Stomach smooth muscle (tissue), 2 donors: Measurements from ENCODE around the gene LPCAT4.

Experiments
- H3K27ac ChIP-seq: one replicate; pipeline ENCODE4 v1.7.0; 2013; ENCODE audit warnings: mild to moderate bottlenecking, low read length, inconsistent platforms
- H3K27me3 ChIP-seq, 2 donors: one replicate each; pipeline ENCODE4 v1.7.0; 2013; ENCODE audit warnings: low read length in 2 of 2; ENCODE audit not compliant: insufficient read depth in 2 of 2, control insufficient read depth in 1 of 2
- H3K36me3 ChIP-seq, 2 donors: one replicate each; pipeline ENCODE4 v1.7.0; 2013; ENCODE audit warnings: low read length in 2 of 2; ENCODE audit not compliant: control insufficient read depth in 2 of 2, insufficient read depth in 2 of 2
- H3K4me1 ChIP-seq: one replicate; pipeline ENCODE4 v1.7.0; 2013; ENCODE audit warnings: low read length; ENCODE audit not compliant: control insufficient read depth, insufficient read depth
- H3K4me3 ChIP-seq, 2 donors: one replicate each; pipeline ENCODE4 v1.7.0; 2013; ENCODE audit warnings: low read length in 2 of 2
- H3K9ac ChIP-seq, 2 donors: one replicate each; pipeline ENCODE4 v1.7.0; 2013; ENCODE audit warnings: low read length in 2 of 2, mild to moderate bottlenecking in 1 of 2
- H3K9me3 ChIP-seq, 2 donors: one replicate each; pipeline ENCODE4 v1.7.0; 2013; ENCODE audit warnings: low read length in 2 of 2; ENCODE audit not compliant: control insufficient read depth in 2 of 2
- donor health status: healthy.
- donor health status: Pancreatic carcinoma.

The LPCAT4 gene

DNA sequence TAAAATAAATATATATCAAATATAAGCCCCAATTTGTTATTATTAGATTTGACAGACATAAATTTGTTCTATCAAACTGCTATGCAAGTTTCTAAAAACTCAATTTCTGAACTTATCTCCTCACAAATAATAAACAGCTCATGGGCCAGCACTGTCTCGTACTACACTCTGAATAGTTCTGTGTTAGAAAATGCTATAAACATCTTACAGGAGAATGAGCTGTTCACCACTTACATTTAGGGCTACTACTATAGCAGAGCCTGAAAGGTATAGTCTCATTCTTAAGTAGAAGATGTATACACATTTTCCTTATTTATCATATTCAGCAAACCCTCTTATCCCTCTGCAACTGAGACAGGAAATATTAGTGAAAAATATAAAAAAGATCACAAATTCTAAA is 42.1 kb downstream of the LPCAT4 start:
- Histone ChIP-seq H3K4me3 (no peak overlapping the region), H3K9me3 (no peaks in the 10 kb centered on the region), H3K27me3 (no peaks in the 10 kb centered on the region), H3K27ac (no peak overlapping the region), H3K36me3 (no peaks in the 10 kb centered on the region), H3K9ac (no peak overlapping the region), H3K4me1 (no peaks in the 10 kb centered on the region)

DNA sequence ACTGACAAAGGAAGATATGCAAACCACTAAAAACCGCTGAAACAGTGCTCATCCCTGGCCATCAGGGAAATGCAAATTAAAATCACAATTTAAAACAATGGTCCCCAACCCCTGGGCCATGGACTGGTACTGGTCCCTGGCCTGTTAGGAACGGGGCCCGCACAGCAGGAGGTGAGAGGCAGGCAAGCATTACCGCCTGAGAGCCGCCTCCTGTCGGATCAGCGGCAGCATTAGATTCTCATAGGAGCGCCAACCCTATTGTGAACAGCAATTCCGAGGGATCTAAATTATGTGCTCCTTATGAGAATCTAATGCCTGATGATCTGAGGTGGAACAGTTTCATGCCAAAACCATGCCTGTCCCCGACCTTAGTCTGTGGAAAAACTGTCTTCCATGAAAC is 43.8 kb downstream of the LPCAT4 start:
- H3K27me3 ChIP-seq: no peaks in the 10 kb centered on the region
- no peak overlapping the region for H3K9ac ChIP-seq
- H3K4me3 ChIP-seq: no peak overlapping the region
- no peaks in the 10 kb centered on the region for H3K4me1 ChIP-seq
- no peak overlapping the region for H3K27ac ChIP-seq
- no peaks in the 10 kb centered on the region for H3K9me3 ChIP-seq
- no peaks in the 10 kb centered on the region for H3K36me3 ChIP-seq

DNA sequence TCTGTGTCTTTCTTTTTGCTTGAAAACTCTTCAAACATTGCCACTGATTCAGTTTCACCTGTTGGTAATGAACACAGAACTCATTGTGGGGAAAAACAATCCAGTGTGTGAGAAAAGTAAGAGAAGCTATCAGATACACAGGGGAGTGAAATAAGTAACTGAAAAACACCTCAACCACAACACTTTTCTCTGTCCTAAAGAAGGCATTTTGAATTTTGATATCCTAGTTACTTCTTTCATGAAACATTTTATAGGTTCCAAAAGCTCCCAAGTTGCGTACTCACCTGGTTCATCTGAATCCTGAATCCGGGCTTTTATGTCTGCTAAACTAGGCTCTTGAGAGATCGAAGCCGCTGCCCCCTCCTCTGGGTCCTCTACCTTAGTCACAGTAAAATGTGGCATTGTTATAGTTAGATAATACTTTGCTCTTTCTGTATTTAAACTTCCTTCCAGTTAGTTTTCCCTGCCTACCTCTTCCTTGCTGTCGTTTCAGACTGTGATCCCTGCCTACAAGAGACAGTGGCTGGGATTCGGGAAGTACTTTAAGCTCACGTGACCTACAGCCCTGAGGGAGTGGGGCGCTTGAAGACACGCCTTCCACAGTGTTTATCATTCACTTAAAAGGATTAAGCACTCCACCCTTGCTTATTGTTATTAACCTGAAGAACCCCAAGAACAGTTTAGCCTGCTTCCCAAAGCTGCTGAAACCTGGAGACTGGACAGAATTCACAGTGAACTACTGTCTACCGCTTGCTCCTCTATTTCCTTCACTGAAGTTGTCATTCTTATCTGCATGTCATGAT is 48.5 kb downstream of the LPCAT4 start:
- Histone ChIP-seq H3K9ac (peak overlapping the region; percentile 64 to 66), H3K4me3 (peak overlapping the region; percentile 76 to 77), H3K27me3 (no peaks in the 10 kb centered on the region), H3K9me3 (no peaks in the 10 kb centered on the region), H3K36me3 (no peaks in the 10 kb centered on the region), H3K27ac (no peak overlapping the region), H3K4me1 (no peaks in the 10 kb centered on the region)

- no peaks in the 10 kb centered on the region for H3K9me3 ChIP-seq
- no peaks in the 10 kb centered on the region for H3K4me1 ChIP-seq
- no peaks in the 10 kb centered on the region for H3K27me3 ChIP-seq
- H3K4me3 ChIP-seq: no peak overlapping the region
- no peak overlapping the region for H3K27ac ChIP-seq
- no peaks in the 10 kb centered on the region for H3K36me3 ChIP-seq
- H3K9ac ChIP-seq: no peak overlapping the region
Observed at GRCh38 chr15:34314491-34315490, 52.2 kb downstream of the LPCAT4 start.

DNA sequence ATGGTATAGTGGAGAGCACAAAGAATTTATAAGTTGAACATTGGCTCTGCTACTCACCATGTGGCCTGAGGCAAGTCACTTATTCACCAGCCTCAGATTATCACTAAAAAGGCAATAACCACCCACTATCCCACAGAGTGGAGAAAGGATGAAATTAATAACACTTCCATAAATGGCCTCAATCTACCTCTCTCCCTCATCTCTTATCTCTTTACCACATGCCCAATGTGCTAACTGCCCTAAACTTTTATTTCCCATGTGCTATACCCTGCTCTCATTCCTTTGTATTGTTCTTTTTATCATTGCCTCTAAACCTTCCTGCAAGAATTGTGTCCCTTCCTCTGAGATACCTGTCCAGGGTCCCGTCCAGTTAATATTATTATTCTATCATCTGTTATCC is 55.4 kb downstream of the LPCAT4 start:
- H3K9me3 ChIP-seq: no peaks in the 10 kb centered on the region
- H3K9ac ChIP-seq: no peak overlapping the region
- H3K36me3 ChIP-seq: no peaks in the 10 kb centered on the region
- no peak overlapping the region for H3K4me3 ChIP-seq
- H3K4me1 ChIP-seq: no peaks in the 10 kb centered on the region
- no peaks in the 10 kb centered on the region for H3K27me3 ChIP-seq
- no peak overlapping the region for H3K27ac ChIP-seq
